ENCODE data around the gene PRDM2.

The PRDM2 gene

DNA sequence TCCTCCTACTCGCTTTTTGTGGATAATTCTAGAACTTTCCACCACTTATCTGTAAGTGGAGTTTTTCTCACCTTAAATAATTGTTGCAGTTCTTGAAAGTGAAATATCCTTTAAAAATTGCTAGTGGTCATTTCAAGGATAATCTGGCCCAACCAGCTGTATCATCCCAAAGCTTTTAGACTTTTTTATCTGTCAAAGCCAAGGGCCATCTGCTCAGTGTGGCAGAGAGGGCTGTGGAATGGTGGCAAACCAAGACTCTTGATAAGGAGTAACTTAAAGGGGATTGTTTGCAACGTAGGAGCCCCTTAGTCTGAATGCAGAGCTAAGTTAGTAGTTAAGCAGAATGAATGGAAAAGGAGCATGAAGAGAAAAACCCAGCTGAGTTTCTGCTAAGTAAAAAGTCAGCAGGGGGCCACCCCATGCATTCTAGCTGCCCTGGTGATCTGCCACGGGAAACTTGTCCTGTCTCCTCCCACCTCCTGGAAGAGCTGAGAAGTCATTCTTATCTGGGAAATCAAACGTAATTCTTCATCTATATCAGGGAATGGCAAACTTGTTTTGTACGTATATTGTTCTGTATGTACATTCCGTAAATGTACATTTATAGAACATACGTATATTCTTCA, 169.3 kb downstream of the PRDM2 start:
- DNase-seq = no peak

DNA sequence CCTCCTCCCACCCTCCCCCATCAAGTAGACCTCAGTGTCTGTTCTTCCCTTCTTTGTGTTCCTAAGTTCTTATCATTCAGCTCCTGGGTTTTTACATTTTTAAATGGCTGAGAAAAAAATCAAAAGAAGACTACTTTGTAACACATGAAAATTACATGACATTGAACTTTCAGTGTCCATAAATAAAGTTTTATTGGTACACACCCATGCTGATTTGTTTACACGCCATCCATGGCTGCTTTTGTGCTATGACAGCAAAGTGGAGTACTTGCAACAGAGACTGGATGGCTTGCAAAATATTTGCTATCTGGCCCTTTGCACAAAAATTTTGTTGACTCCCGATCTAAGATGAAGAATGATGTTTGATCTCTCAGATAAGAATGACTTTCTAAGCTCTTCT, 171.4 kb downstream of the PRDM2 start:
- no peak for DNase-seq

DNA sequence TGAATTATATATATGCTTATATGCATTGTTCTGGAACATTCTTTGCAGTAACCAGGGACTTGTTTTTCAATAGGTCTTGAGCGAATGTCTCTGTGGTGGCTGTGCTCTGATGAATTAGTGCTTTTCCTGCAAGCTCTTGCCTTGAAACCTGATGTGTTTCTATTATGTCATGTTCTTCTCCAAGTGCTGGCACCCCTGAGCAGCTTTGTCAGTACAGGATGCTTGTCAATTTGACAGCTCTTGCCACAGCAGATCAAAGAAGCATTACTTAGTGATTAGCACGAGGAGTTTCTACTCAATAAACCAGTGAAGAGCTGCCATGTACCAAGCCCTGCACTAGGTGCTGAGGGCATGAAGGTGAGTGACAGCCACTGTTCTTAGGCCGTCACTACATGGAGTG, 171.9 kb downstream of the PRDM2 start:
- DNase-seq = no peak

DNA sequence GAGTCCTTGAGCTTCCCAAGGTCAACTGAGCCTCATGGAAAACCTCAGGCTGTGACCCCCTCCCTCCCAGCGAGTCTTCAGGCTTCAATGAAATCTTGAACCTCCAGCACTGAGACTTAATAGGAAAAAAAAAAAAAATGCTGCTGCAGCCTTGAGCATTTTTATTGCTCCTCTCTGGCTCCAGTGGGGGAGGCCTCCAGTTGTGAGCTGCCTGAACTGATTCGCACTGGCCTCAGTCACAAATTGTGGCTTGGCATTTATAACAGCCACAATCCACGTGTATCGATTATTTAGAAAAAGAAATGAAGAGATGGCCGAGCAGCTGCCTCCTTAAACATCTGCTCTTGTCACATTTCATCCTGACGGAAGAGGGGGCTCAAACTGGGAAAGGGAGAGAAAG, 173.0 kb downstream of the PRDM2 start:
- DNase-seq = no peak
